HG02938 (cell line): ENCODE measurements around the gene PRLH.
"Not testable (repeated sequence)": the region's sequence is repeated elsewhere in the genome, so short reads cannot be mapped to it uniquely, and the experiment has no call there.

ENCODE experiments used
- ATAC-seq: cut with Tn5 transposase; IDR thresholded peaks from one replicate; pipeline ENCODE4 v1.9.1; 2021; ENCODE audit warnings: mild to moderate bottlenecking, moderate library complexity; ENCODE audit not compliant: unreplicated experiment

The PRLH gene

DNA sequence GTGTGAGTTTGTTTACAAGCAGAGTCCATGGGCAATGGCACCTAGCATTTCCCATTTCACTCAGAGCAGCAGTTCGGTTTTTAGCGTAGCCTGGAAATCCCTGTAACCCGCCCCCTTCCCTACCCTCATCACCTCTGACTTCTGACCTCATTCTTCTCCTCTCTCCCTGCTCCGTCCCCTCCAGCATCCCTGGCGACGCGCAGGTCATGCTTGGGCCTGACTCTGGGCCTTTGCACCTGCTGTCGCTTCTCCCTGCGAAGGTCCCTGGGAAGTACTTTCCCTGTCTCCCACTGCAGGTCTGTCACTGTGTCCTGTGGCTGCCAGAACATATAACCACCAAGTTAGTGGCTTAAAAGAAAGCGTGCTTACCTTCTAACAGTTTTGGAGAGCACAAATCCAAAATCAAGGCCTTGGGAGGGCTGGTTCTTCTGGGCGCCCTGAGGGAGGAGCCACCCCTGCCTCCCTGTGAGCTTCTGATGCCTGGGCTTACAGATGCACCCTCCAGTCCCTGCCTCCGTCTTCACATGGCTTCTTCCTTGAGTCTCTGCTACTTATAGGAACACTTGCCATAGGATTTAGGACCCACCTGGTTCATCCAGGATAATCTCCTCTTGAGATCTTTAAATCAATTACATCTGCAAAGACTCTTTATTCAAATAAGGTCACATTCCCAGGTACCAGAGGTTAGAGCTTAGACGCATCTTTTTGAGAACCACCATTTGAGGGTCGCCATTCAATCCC lies 32.3 kb downstream of the PRLH start:
- ATAC-seq: no peak

DNA sequence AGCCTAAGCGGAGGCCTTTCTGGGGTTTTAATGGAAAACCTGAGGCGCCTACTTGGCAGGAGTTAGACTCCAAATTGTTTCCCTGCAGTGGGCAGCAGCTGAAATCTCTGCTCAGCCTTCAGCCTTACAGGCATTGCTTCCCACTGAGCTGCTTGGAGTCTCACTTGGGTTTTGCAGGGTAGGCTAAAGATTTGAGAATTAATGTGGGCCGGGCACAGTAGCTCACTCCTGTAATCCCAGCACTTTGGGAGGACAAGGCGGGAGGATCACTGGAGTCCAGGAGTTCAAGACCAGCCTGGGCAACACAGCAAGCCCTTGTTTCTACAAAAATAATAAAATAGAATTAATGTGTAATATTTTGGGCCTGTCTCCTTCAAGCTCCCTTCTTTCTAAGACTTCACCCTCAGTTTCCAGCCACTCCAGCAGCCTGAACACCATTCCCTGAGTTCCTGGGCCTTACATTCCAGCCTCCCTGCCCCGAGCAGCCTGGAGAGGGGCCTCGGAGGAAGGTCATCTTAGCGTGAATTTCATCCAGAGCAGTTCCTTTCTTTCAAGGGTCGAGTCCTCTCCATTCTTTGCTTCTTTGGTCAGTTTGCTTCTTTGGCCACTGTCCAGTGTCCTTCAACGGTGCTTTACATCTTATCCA lies 33.2 kb downstream of the PRLH start:
- ATAC-seq: no peak

DNA sequence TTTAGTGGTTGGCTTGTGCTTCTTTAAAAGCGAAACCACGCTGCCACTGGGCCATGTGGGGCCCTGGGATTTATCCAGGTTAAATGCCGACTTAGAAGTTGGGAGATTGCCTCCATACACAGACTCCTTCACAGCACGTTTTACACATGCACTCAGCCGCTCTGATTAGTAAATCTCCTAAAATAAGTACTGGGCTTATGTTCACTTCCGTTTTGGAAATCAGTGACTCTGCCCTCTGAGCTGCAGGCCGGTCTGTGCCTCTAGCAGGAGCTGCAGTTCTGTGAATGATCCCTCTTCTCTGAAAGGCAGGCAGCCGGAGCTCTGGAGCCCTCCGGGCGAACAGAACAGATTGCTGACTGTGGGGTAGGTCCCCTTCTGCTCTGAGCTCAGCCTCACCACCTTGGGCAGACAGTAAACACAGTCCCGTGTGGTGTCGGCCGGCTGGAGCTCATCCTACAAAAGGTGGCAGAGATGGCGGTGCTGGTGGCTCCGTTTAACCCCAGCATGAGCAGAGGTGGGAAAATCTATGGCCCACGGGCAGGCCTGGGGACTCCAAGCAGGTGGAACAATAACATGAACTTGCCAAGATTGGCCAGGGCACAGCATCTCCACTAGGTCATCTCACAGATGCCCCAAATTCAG lies 34.0 kb downstream of the PRLH start:
- no peak for ATAC-seq

DNA sequence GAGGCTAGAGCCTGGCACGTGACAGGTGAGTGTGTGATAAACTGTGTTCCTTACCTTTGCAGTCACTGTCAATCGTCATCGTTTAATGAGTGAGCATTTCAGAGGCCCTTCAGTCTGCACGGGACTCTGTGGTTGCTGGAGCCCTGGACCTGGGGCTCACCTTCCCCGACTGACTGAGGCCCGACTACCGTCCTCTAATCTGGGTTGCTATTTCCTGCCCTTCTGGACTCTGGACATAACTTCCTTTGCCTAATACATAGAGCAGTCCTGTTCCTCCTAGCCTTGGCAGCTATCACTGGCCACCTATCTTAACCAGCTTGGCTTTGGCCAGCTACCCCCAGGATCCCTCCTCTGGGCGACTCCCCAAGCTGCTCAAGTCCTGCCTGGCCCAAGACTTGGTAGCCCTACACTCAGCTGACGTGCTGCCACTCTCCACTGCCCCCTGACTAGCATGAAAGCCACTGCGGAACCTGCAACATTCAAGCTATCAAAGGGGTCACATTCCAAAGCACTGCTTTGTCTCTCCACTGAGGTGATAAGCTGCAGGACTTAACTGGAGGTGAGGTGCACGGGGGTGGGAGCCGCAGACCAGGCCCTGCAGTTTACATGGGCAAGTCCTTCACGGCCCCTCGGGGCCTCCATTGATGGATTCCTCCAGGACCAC lies 35.2 kb downstream of the PRLH start:
- no peak for ATAC-seq

DNA sequence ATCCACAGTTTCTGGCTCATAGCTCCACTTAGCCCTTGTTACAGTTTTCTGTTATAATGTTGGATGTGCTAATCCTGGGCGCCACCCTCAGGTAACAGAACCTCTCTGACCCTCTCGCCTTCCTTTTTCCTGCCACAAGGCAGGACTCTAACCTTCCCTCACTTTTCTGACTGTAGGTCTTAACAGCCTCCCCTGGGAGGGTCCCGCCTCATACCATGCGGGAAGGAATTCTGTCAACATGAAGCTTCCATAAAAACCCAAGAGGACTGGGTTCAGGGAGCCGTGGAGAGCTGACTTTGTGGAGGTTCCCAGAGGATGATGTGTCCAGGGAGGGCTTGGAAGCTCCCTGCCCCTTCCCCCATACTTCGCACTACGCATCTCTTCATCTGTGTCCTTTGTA lies 36.0 kb downstream of the PRLH start:
- no peak for ATAC-seq

DNA sequence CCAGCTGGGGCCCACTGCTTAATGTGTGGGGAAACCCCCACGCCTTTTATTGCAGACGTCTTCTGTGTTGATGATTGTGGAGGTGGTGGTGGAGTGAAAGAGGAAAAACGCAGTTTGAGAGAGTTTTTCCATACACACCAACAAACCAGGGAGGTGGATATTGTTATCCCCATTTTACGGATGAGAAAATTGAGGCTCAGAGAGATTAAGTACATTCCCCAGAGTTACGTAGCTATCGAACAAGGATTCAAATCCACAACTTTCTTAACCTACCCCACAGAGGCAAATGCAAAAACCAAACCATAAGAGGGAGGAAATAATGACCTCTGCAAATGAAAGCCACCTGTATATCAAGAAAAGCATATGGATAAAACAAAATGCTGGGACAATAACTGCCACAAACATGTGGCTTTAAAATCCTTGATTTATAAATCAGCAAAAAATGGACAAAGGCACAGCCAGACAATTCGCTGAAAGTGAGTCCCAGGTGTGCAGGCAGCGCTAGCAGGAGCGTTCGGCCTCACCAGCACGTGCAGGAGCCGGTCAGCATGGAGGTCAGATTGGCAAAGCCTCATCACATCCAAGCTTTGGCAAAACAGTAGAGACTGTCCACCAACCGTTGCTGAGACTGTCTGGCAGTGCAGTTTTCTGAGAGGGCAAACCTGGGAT lies 36.8 kb downstream of the PRLH start:
- ATAC-seq: no peak

DNA sequence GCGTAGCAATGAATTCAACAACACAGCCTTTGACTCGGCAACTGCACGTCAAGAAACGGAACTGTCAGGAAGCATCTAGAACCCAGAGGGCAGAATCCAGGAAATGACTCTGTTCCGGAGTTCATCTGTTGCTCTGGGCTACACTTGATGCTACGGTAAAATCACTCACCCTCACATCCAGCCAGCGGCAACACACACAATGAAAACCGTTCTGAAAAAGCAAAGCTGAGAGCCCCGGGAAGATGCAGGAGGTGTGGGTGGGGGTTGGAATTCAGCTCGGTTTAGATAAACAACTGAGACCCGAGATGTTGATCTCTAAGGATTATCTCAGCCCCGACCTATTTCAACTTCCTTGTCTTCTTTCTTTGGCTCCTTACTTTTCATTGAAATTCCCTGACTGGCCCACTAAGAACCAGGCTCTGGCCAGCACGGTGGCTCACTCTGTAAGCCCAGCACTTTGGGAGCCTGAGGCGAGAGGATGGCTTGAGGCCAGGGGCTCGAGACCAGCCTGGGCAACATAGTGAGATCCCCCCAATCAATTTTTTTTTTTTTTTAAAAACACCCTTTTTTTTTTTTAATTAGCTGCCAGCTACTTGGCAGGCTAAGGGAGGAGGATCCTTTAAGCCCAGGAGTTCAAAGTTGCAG lies 37.5 kb downstream of the PRLH start:
- peak; percentile 75 for ATAC-seq

DNA sequence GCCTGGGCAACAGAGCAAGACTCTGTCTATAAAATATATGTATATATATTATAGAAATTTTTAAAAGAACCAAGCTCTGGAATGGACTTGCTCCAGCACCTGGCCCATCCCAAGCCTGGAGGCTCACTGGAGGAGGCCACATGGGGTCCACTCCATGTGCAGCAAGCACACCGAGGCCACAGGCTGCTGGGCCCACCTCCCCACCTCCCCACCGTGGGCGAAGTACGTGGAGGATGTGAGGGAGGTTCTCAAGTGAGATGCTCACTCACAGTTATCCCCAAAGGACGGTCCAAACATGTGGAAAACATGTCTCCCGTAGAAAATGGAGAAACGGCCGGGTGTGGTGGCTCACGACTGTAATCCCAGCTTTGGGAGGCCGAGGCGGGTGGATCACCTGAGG lies 38.0 kb downstream of the PRLH start:
- ATAC-seq: no peak

DNA sequence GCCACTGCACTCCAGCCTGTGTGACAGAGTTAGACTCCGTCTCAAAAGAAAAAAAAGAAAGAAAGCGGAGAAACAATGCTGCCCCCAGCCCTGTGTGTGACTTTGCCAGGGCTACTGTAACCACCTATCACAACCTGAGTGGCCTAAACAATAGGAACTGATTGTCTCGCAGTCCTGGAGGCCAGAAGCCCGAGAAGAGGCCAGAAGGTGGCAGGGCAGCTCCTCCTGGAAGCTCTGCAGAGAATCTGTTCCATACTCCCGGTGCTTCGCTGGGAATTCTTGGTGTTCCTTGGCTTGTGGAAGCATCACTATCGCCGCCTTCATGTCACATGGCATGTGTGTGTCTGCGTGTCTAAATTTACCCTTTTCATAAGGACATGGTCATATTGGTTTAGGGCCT lies 38.6 kb downstream of the PRLH start:
- no peak for ATAC-seq

DNA sequence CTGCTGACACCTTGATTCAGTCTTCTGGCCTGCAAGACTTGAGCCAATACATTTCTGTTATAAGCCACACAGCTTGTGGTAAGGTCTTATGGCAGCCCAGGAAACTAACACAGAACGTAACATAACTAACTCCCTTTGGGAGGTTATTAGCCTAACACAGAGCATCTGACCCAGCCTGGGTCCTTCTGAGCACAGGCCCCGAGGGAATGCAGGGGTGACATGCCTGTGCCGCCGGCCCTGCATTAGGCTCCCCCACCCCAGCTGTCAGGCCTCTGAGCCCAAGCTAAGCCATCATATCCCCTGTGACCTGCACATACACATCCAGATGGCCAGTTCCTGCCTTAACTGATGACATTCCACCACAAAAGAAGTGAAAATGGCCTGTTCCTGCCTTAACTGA lies 40.1 kb downstream of the PRLH start:
- ATAC-seq: not testable (repeated sequence)

DNA sequence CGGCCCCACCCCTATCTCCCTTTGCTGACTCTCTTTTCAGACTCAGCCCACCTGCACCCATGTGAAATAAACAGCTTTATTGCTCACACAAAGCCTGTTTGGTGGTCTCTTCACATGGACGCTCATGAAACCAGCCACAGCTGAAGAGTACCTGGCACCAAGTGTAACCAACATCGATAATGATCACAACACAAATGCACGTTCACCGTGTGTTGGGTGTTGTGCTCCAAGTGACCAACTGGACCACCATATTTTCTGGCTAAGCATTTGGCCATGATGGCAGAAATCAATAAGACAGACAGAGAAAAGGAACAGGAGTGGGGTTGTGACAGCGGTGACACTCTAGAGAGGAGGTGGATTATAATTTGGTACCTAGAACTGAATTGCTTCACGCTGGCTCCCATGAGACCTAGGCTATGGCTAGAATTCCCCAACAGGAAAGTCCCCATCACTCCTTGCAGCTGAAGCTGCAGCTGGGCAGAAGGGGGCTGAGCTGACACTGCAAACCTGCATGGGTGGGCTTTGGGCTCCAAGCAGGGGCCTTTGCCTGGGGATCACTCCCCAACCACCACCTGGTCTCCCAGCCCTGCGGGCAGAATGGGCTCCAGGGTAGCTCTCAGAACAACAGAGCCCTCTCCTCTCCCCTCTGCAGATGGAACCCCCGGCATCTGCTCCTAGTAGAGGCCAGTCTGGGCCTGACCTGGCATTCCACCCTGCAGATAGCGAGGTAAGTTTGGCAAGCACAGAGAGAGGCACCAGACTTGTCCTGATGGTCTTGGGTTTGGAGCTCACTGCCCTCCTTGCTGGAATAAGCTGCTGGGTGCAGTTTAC lies 46.4 kb downstream of the PRLH start:
- no peak for ATAC-seq

DNA sequence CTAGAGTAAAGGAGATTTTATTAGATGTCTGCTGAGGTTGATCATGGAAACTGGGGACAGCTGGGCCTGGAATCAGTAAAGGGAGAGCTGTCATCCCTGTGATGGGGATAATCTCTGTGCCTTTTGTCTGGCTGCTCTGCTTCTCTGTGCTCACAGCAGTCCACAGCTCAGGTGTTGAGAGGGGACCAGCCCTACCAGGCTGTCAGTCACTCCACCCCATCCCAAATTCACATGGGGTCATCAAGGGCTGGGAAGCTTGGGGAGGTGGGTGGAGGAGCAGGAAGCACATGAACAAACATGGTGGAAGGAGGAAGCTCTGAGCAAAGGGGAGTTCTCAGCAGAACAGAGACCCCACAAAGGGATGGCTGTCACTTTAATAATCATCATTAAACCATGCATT lies 47.3 kb downstream of the PRLH start:
- ATAC-seq: no peak

DNA sequence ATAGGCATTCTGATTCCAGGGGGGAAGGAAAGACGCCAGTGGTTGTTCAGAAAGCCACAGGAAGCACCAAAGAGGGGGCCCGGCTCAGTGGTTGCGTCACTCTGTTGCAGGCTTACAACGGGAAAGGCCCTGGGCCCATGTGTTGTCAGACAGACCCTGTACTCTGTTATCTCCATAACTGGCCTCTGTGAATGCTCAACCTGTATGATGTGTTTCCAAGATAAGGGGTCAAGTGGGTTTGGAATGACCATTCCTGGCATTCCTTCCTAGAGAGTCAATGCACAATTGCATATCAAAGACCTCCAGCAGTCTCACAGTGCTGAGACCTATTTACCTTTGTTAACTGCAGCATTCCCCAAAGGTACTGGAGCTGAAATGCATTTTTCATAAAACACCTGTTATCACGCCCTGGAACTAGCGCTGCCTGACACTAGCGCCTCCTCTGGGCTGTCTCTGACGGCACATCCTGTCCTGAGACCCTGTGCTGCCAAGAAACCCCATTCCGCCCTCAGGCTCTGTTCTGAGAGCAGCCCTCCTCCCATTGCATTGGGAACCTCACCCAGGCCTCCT lies 47.9 kb downstream of the PRLH start:
- no peak for ATAC-seq

DNA sequence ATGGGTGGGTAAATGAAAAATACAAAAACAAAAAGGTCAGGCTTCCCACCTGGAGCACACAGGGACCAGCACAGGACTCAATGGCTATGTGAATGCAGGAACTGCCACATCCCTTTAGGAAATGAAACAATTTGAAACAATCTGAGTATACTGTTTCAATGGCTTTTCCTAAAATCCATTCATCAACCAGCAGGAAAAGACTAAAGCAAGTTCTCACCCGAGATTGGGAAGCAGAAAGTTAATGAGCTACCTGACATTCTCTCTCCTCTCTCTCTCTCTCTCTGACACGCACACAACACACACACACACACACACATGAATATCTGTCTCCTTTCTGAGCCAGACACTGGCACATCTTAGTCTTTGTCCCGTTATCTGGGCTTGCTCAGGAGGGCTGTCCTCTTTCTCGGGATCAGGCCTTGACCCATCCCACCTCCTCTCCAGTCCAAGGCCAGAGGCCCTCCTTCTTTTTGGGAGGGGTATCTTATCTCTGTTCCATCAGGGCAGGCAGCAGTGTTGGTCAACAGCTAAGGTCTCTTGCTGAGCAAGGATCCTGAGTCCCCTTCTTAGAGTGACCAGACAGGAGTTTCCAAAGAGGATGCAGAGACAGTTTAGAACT lies 49.4 kb downstream of the PRLH start:
- ATAC-seq: no peak

DNA sequence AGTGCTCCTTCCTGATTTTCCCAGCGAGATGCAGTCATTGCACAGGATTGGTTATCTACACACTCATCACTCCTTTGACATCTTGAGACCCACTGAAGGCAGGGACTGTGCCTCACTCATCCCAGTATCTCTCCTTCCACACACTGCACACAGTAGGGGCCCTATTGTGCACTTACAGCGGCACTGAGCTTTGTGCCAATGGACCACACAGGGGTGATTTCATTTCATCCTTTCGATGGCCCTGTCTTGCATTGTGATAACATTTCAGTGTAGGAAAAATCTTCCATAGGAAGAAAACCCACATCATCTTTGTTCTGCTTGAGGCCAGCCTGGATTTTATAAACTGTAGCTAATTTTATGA lies 50.0 kb downstream of the PRLH start:
- ATAC-seq: no peak
